ENCODE measurements around the gene WASF2.

WASF2 gene

DNA sequence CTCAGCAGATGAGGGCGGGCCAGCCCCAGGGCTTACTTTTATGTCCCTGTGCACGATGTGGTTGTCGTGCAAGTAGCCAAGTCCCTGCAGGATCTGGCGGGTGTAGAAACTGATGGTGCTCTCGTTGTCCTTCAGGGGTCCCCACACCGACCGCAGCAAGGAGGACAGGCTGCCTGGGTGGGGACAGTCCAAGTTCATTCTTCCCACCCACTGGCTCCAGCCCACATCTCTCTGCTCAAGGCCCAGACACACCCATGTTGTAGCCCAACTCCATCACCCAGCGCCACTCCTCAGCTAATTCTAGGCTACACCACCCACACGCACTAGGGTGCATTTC, 130.2 kb downstream of the WASF2 start:
- Histone ChIP-seq H3K36me3 (no peaks in the 10 kb centered on the region), H3K27me3 (no peaks in the 10 kb centered on the region), H3K9me3 (no peaks in the 10 kb centered on the region), H3K4me1 (no peaks in the 10 kb centered on the region), H3K4me3 (ENCODE audit: low read depth, low read length) (no peak overlapping the region)
- DNase-seq, result no peak
- TF ChIP-seq, protein P1, sequence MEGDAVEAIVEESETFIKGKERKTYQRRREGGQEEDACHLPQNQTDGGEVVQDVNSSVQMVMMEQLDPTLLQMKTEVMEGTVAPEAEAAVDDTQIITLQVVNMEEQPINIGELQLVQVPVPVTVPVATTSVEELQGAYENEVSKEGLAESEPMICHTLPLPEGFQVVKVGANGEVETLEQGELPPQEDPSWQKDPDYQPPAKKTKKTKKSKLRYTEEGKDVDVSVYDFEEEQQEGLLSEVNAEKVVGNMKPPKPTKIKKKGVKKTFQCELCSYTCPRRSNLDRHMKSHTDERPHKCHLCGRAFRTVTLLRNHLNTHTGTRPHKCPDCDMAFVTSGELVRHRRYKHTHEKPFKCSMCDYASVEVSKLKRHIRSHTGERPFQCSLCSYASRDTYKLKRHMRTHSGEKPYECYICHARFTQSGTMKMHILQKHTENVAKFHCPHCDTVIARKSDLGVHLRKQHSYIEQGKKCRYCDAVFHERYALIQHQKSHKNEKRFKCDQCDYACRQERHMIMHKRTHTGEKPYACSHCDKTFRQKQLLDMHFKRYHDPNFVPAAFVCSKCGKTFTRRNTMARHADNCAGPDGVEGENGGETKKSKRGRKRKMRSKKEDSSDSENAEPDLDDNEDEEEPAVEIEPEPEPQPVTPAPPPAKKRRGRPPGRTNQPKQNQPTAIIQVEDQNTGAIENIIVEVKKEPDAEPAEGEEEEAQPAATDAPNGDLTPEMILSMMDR (IDR thresholded peaks at IDR 0.05; ENCODE audit: low read depth, low read length), result no peak

DNA sequence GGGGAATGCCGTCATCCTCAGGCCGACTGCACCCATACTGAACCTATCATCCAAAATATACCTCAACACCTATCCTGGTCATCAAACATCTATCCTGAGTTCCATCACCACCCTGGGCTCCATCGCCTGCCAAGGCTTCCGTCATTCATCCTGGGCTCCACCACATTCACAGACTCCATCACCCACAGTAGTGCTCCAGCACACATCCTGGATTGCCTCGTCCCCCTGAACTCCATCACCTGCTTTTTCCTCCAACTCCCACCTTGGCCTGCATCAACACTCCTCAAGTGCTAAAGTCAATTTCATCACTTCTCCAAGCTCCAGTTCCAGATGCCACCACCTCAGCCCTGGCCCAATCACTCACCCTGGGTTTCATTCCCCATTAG, 131.0 kb downstream of the WASF2 start:
- TF ChIP-seq, protein P1 (IDR thresholded peaks at IDR 0.05; ENCODE audit: low read depth, low read length), result no peak
- no peaks in the 10 kb centered on the region for H3K4me1 ChIP-seq
- no peak for DNase-seq
- no peak overlapping the region for H3K4me3 ChIP-seq (ENCODE audit: low read depth, low read length)
- H3K36me3 ChIP-seq, result no peaks in the 10 kb centered on the region
- H3K9me3 ChIP-seq, result no peaks in the 10 kb centered on the region
- no peaks in the 10 kb centered on the region for H3K27me3 ChIP-seq

DNA sequence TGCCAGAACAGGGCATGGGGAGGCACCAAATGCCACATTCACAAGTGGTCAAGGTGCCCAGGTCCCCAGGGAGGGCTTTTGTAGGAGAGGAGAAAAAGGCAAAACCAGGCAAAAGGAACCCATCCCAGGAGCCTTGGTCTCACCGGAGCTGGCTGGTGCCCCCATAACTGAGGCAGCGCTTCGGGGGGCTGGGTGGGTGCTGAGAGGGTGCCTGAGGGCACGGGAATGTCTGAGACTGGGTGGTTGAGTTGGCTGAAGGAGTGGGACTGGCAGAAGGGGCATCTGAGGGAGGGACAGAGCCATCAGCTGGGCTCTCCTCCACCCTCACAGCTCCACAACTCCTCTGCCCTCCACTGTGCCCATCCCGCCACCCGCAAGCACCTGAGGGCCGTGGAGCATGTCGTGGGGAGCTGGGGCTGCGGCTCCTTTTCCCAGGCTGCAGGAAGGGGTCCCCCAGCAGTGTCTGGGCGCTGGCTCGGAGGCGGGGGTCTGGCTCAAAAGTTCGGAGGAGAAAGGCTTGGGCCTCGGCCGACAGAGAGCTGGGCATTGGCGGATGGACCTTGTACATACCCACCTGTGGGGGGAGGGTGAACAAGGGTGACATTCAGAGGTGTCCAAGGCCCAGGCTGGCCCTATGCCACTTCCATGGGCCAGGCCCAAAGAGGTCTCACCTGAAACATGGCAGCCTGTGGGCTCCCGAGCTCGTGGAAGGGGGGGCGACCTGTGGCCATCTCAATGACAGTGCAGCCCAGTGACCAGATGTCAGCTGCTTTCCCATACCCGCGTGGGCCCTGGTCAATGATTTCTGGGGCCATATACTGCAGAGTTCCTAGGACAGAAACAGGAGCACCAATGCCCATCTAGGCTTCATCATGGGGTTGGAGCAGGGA, 131.7 kb downstream of the WASF2 start:
- H3K27me3 ChIP-seq, result no peaks in the 10 kb centered on the region
- H3K9me3 ChIP-seq, result no peaks in the 10 kb centered on the region
- no peak overlapping the region for H3K4me3 ChIP-seq (ENCODE audit: low read depth, low read length)
- DNase-seq, result no peak
- TF ChIP-seq, protein P1 (IDR thresholded peaks at IDR 0.05; ENCODE audit: low read depth, low read length), result no peak
- H3K4me1 ChIP-seq, result no peaks in the 10 kb centered on the region
- H3K36me3 ChIP-seq, result no peaks in the 10 kb centered on the region

DNA sequence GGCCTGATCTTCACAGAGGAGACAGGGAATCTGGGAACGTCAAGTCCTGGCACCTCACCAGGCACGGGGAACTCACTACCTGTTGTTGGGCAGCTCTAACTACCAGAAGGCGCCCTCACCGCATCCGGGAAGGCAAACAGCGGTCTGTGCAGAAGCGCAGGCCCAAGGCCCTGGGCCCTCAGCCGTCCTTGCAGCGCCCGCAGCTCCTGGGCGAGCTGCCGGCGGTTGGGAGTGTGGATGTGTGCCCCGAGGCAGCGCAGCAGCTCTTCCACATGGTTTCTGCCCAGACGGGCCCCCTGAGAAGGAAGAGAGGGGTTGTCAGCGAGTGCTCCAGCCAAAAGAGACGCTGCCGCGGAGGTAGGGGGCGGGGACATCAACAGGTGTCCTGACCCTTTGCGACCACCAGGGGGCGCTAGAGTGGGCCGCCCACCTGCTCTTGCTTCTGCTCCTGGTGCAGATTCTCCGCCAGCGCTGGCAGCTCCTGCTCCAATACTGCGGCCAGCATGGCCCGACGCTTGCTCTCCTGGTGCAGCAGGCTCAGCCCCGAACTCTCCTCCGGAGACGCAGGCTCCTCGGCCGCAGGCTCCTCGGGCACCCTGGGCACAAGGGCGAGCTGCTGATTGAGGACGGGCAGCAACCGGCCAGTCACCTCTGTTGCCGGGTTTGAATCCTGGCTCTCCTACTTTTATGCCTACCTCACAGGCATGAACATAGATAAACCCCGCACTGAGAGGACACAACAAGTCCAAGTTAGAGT, 132.5 kb downstream of the WASF2 start:
- TF ChIP-seq, protein P1 (IDR thresholded peaks at IDR 0.05; ENCODE audit: low read depth, low read length), result peak; percentile 69
- peak; percentile 68 for DNase-seq
- no peaks in the 10 kb centered on the region for H3K36me3 ChIP-seq
- H3K4me3 ChIP-seq (ENCODE audit: low read depth, low read length), result no peak overlapping the region
- H3K27me3 ChIP-seq, result no peaks in the 10 kb centered on the region
- no peaks in the 10 kb centered on the region for H3K9me3 ChIP-seq
- no peaks in the 10 kb centered on the region for H3K4me1 ChIP-seq

DNA sequence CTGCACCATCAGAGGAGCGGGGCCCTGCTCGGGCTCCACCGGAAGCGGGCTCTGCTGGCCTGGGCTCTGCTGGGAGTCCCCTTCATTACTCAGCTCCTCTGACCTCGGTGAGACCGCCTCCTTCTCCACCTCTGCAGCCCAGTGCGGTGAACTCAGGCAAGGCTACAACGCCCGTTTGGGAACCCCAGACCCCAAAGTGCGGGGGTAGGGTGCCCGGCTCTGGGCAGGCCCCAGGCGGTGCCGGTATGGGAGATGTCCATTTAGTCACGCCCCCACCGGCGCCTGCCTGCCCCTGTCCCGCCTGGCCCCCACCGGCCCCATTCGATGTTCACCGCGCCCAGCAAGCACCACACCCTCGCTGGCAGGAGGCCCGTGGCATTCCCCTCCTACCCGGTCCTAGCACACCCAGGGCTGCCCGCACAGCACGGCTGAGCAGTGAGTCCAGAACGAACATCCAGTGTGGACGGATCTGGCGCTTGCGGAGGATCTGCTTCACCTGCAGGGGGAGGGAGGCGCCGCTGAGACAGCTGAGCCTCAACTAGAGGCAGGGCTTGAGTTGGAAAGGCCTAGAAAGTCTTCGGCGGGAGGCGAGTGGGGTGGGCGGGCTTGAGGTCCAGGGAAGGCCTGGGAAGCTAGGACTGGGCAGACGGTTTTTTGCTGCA, 133.2 kb downstream of the WASF2 start:
- Histone ChIP-seq H3K4me1 (no peaks in the 10 kb centered on the region), H3K27me3 (no peaks in the 10 kb centered on the region), H3K4me3 (ENCODE audit: low read depth, low read length) (no peak overlapping the region), H3K36me3 (no peaks in the 10 kb centered on the region), H3K9me3 (no peaks in the 10 kb centered on the region)
- TF ChIP-seq, protein P1 (IDR thresholded peaks at IDR 0.05; ENCODE audit: low read depth, low read length), result no peak
- DNase-seq, result no peak

All from BE2C (cell line).